Measurements from ENCODE around the gene POU6F2.

Gene POU6F2

DNA sequence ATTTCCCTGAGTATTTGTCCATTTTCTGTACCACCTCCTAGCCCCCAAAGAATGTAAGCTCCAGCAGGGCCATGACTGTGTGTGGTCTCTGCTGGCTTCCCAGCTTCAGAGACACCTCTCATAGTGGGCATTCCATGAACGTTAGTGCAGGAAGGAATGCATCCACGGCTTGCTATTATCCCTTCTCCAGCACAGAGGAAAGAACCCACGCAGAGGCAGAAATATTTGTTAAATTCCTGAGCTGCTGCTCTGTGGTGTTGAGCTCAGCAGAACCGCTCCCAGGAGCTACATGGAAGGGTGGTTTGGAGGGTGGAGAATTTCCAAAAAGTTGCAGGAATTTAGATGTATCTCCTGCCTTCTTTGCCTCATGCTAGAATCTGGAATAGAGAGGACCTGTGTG is 275.2 kb downstream of the POU6F2 start:
- H3K27ac ChIP-seq (ENCODE audit: insufficient read depth, low read depth, low read length, poor library complexity, severe bottlenecking) = no peak overlapping the region

DNA sequence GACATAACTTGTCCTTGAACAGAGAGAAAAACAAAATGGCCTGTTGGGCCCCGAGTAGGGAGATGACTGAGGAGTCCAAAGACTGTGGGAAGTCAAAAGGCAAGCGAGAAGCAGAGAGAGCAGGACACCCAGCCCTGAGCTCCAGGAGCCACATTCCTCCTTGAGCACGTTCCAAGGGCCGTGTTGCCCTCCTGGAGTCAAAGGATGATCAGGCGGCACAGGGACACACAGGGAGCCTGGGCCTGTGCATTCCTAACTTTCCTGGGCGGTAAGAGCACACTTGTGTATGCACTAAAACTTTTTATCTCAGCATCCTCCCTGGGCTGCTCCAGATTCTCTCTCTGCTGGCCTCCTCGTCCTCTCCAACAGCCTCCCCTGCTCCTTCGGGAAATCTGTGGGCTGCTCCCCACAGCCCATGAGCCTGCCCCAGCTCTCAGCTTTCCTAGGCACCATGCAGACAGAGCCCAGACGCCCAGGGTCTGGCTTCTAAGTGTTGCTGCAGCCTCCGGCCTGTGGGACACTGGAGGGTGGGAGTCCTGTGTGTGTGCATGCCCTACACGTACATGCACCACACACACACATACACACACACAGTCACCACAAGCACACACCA is 281.8 kb downstream of the POU6F2 start:
- no peaks in the 10 kb centered on the region for H3K9me3 ChIP-seq (ENCODE audit: control insufficient read depth, low read length)
- WGBS, 2 experiments = 77% methylated on average over 11 of the region's 11 CpGs
- no peak overlapping the region for H3K4me3 ChIP-seq (ENCODE audit: insufficient read depth, low read depth, low read length)
- no peaks in the 10 kb centered on the region for H3K36me3 ChIP-seq (ENCODE audit: control insufficient read depth, insufficient read depth, low read length)
- H3K27ac ChIP-seq (ENCODE audit: insufficient read depth, low read depth, low read length, poor library complexity, severe bottlenecking) = no peak overlapping the region
- no peaks in the 10 kb centered on the region for H3K4me1 ChIP-seq (ENCODE audit: control insufficient read depth, insufficient read depth, low read length)
- no peaks in the 10 kb centered on the region for H3K27me3 ChIP-seq (ENCODE audit: control insufficient read depth, insufficient read depth, low read length, poor library complexity, severe bottlenecking)

More for the DNA sequence above, 275.2 kb downstream of the POU6F2 start:
- 35 to 44% methylated on average over 4 of the region's 4 CpGs for WGBS, 2 experiments
- Histone ChIP-seq H3K4me3 (ENCODE audit: insufficient read depth, low read depth, low read length) (no peak overlapping the region), H3K27me3 (ENCODE audit: control insufficient read depth, insufficient read depth, low read length, poor library complexity, severe bottlenecking) (no peaks in the 10 kb centered on the region), H3K9me3 (ENCODE audit: control insufficient read depth, low read length) (no peaks in the 10 kb centered on the region), H3K4me1 (ENCODE audit: control insufficient read depth, insufficient read depth, low read length) (peaks cover 12% of the 10 kb centered on the region), H3K36me3 (ENCODE audit: control insufficient read depth, insufficient read depth, low read length) (no peaks in the 10 kb centered on the region)

DNA sequence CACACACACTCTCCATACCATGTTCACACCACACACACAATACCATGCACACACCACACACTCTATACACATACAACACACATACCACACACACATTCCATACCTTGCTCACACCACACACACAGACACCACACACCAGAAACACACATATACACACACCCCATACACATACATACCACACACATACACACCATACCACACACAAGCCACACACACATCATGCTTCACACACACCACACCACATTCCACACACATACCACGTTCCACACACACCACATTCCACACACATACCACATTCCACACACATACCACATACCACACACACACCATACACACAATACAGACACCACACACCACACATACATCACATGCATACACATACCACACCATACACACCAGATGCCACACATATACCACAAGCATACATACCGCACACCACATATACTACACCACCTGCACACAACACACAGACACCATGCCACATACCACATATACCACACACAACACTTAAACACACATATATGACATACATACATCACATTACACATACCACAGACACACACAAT is 282.7 kb downstream of the POU6F2 start:
- H3K4me1 ChIP-seq (ENCODE audit: control insufficient read depth, insufficient read depth, low read length) = no peaks in the 10 kb centered on the region
- 89 to 94% methylated on average over 2 of the region's 2 CpGs for WGBS, 2 experiments
- H3K27ac ChIP-seq (ENCODE audit: insufficient read depth, low read depth, low read length, poor library complexity, severe bottlenecking) = no peak overlapping the region
- no peaks in the 10 kb centered on the region for H3K36me3 ChIP-seq (ENCODE audit: control insufficient read depth, insufficient read depth, low read length)
- no peaks in the 10 kb centered on the region for H3K27me3 ChIP-seq (ENCODE audit: control insufficient read depth, insufficient read depth, low read length, poor library complexity, severe bottlenecking)
- H3K9me3 ChIP-seq (ENCODE audit: control insufficient read depth, low read length) = no peaks in the 10 kb centered on the region
- no peak overlapping the region for H3K4me3 ChIP-seq (ENCODE audit: insufficient read depth, low read depth, low read length)

DNA sequence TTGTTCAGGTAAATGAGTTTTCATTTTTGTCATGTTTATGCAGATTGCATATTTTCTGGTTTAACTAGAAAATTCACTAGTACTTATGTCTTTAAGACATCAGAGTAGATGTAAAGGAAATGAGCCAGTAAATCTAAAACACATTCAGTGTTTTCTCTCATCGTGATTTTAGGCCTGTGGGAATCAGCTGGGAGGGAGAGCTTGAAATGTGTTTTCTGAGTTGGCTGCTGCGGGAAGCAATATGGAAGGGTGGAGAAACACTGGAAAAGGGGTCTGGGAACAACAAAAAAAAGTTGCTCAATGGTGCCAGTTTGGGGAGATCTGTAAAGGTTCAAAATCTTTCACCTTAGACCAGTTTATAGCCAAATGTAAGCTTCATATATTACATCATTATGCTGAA is 284.1 kb downstream of the POU6F2 start:
- no peaks in the 10 kb centered on the region for H3K9me3 ChIP-seq (ENCODE audit: control insufficient read depth, low read length)
- H3K4me3 ChIP-seq (ENCODE audit: insufficient read depth, low read depth, low read length) = no peak overlapping the region
- no peak overlapping the region for H3K27ac ChIP-seq (ENCODE audit: insufficient read depth, low read depth, low read length, poor library complexity, severe bottlenecking)
- peaks cover 8% of the 10 kb centered on the region for H3K4me1 ChIP-seq (ENCODE audit: control insufficient read depth, insufficient read depth, low read length)
- 94 to 100% methylated on average over 2 of the region's 2 CpGs for WGBS, 2 experiments
- no peaks in the 10 kb centered on the region for H3K36me3 ChIP-seq (ENCODE audit: control insufficient read depth, insufficient read depth, low read length)
- H3K27me3 ChIP-seq (ENCODE audit: control insufficient read depth, insufficient read depth, low read length, poor library complexity, severe bottlenecking) = no peaks in the 10 kb centered on the region

DNA sequence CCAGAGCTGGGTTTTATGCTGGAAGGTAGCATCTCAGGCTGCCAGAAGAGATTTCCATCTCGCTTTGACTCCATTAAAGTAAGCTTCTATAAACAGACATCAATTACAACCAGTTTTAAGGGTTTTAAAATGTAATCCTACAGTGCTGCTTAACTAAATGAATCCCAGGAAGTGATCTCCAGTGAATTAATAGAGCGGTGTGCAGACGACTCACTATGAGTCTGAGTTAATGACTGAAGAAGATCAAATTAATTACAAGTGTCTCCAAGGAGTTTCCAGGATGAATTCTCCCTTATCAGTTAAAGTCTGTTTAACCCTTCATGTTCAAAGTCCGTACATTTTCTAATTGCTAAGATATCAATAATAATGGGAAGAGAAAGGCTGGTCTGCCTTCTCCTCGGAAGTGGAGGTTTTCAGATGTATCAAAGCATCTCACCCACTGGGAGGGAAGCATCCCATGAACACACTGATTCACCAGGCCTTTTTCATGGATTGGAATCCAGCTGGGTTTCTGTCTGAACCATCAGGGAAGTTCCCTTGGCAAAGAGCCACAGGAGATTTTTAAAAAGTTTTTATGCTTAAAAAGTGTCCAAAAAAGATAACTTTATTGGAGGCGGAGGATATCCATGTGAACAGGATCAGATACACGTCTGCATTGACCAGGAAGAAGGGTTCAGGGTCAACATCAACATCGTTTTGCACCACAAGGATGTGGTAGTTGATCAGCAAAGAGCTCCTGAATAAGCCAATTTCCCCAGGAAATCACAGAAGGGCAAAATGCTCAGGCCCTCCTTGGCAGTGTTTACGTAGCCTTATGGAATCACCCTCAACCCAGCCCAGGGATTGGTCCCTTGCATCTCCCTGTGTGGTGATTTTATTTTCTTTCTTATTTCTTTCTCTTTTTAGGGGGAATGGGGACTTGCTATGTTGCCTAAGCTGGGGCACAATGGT is 288.2 kb downstream of the POU6F2 start:
- H3K27ac ChIP-seq (ENCODE audit: insufficient read depth, low read depth, low read length, poor library complexity, severe bottlenecking) = no peak overlapping the region
- no peaks in the 10 kb centered on the region for H3K9me3 ChIP-seq (ENCODE audit: control insufficient read depth, low read length)
- WGBS, 2 experiments = 44 to 47% methylated on average over 8 to 9 of the region's 9 CpGs
- H3K4me3 ChIP-seq (ENCODE audit: insufficient read depth, low read depth, low read length) = no peak overlapping the region
- H3K27me3 ChIP-seq (ENCODE audit: control insufficient read depth, insufficient read depth, low read length, poor library complexity, severe bottlenecking) = no peaks in the 10 kb centered on the region
- H3K4me1 ChIP-seq (ENCODE audit: control insufficient read depth, insufficient read depth, low read length) = peaks cover 8% of the 10 kb centered on the region
- H3K36me3 ChIP-seq (ENCODE audit: control insufficient read depth, insufficient read depth, low read length) = no peaks in the 10 kb centered on the region

DNA sequence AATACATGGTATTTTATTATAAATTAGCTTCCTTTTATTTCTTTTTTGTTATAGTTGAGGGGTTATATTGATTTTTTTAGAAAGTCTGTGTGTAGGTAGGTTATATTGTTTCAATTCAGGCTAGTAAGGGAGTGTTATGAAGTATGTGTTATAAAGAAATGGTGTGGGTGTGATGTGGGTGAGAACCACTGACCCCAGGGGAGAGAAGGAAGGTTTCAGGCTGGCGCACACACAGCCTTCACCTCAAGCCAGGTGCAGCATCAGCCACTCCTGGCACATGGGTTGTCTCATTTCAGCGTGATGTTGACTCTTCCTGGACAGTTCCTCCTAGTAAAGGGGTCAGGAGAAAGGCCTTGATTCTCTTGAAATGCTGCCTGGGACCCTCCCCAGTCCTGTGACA is 291.3 kb downstream of the POU6F2 start:
- no peak overlapping the region for H3K27ac ChIP-seq (ENCODE audit: insufficient read depth, low read depth, low read length, poor library complexity, severe bottlenecking)
- WGBS, 2 experiments = 65 to 69% methylated on average over 2 of the region's 2 CpGs
- H3K36me3 ChIP-seq (ENCODE audit: control insufficient read depth, insufficient read depth, low read length) = no peaks in the 10 kb centered on the region
- no peaks in the 10 kb centered on the region for H3K9me3 ChIP-seq (ENCODE audit: control insufficient read depth, low read length)
- H3K4me3 ChIP-seq (ENCODE audit: insufficient read depth, low read depth, low read length) = no peak overlapping the region
- H3K4me1 ChIP-seq (ENCODE audit: control insufficient read depth, insufficient read depth, low read length) = peaks cover 20% of the 10 kb centered on the region
- H3K27me3 ChIP-seq (ENCODE audit: control insufficient read depth, insufficient read depth, low read length, poor library complexity, severe bottlenecking) = no peaks in the 10 kb centered on the region

DNA sequence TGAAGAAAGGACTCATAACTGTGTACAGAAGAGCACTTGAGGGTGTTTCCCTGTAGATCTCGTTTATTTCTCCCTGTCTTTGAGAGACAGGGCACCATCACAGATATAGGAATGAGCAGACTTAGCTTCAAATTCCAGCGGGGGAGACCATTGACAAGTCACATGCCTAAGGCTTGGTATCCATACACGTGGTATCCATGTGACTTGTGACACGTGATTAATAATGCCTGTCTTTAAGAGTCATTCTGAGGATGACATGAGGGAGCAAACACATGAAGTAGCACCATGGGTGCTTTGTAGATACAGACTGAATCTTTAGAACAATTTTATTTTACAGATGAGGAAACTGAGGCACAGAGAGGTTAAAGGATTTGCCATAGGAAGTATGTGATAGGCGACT is 292.3 kb downstream of the POU6F2 start:
- H3K4me1 ChIP-seq (ENCODE audit: control insufficient read depth, insufficient read depth, low read length) = peaks cover 20% of the 10 kb centered on the region
- H3K4me3 ChIP-seq (ENCODE audit: insufficient read depth, low read depth, low read length) = no peak overlapping the region
- no peaks in the 10 kb centered on the region for H3K9me3 ChIP-seq (ENCODE audit: control insufficient read depth, low read length)
- no peak overlapping the region for H3K27ac ChIP-seq (ENCODE audit: insufficient read depth, low read depth, low read length, poor library complexity, severe bottlenecking)
- no peaks in the 10 kb centered on the region for H3K27me3 ChIP-seq (ENCODE audit: control insufficient read depth, insufficient read depth, low read length, poor library complexity, severe bottlenecking)
- H3K36me3 ChIP-seq (ENCODE audit: control insufficient read depth, insufficient read depth, low read length) = no peaks in the 10 kb centered on the region
- WGBS, 2 experiments = 93 to 96% methylated on average over 5 of the region's 5 CpGs

DNA sequence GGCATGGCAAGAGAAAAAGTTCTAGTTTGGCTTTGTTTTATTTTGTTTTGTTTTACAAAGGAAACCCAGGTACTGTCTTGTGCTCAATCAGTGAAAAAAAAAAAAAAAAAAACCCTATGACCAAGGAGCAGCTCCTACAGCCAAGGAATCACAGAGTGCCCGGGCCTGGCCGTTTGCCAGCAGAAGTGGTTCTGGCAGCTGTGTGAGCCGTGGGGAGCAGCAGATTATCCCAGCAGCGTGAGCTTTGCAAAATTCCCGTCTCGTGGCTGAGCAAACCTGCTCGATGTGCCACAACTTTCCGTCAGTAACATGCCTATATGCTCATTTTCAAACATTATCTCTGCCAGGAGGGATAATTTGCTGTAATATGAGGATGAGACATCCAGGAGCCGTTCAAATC is 293.7 kb downstream of the POU6F2 start:
- H3K9me3 ChIP-seq (ENCODE audit: control insufficient read depth, low read length) = no peaks in the 10 kb centered on the region
- H3K36me3 ChIP-seq (ENCODE audit: control insufficient read depth, insufficient read depth, low read length) = no peaks in the 10 kb centered on the region
- no peak overlapping the region for H3K4me3 ChIP-seq (ENCODE audit: insufficient read depth, low read depth, low read length)
- 25 to 32% methylated on average over 7 to 8 of the region's 9 CpGs for WGBS, 2 experiments
- no peaks in the 10 kb centered on the region for H3K27me3 ChIP-seq (ENCODE audit: control insufficient read depth, insufficient read depth, low read length, poor library complexity, severe bottlenecking)
- no peak overlapping the region for H3K27ac ChIP-seq (ENCODE audit: insufficient read depth, low read depth, low read length, poor library complexity, severe bottlenecking)
- H3K4me1 ChIP-seq (ENCODE audit: control insufficient read depth, insufficient read depth, low read length) = peaks cover 12% of the 10 kb centered on the region

DNA sequence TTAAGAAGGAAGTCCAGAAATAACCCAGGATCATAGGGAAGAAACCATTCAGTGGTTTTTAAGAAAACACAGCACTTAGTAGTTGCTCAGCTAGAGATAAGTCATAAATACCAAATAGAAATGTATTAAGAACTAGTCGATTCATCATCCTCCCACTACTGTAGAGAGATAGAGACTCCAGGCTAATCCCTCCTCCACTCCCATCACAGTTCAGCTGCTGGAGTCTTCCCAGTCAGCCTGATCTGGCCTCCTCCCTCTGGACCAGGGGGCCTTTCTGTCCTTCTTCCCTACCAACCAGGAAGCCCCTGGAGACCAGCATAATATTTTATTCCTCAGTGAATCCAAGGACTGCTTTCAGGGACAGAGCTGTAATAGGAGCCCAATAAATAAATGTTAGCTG is 294.4 kb downstream of the POU6F2 start:
- Histone ChIP-seq H3K27me3 (ENCODE audit: control insufficient read depth, insufficient read depth, low read length, poor library complexity, severe bottlenecking) (no peaks in the 10 kb centered on the region), H3K4me3 (ENCODE audit: insufficient read depth, low read depth, low read length) (no peak overlapping the region), H3K36me3 (ENCODE audit: control insufficient read depth, insufficient read depth, low read length) (no peaks in the 10 kb centered on the region), H3K9me3 (ENCODE audit: control insufficient read depth, low read length) (no peaks in the 10 kb centered on the region), H3K4me1 (ENCODE audit: control insufficient read depth, insufficient read depth, low read length) (peaks cover 12% of the 10 kb centered on the region), H3K27ac (ENCODE audit: insufficient read depth, low read depth, low read length, poor library complexity, severe bottlenecking) (no peak overlapping the region)
- WGBS, 2 experiments = 77 to 79% methylated on average over 1 of the region's 1 CpG

DNA sequence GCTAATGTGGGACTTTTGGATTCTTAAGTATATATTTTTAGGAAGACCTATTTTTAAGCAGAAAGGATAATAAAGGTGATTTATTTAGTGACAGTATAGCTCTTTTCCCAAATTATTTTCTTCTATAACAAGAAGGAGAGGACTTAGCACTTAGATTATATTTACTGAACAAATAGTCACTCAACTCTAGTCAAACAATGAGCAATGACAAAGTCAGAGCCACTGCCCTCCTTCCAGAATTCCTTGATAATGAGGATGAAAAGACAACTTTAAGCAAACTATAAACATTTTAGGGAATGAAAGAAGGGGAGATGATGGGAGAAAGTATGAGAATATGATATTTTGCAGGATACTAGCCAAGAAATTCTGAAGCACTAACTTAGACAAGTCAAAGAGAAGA is 295.0 kb downstream of the POU6F2 start:
- no peak overlapping the region for H3K27ac ChIP-seq (ENCODE audit: insufficient read depth, low read depth, low read length, poor library complexity, severe bottlenecking)
- H3K9me3 ChIP-seq (ENCODE audit: control insufficient read depth, low read length) = no peaks in the 10 kb centered on the region
- H3K36me3 ChIP-seq (ENCODE audit: control insufficient read depth, insufficient read depth, low read length) = no peaks in the 10 kb centered on the region
- H3K4me3 ChIP-seq (ENCODE audit: insufficient read depth, low read depth, low read length) = no peak overlapping the region
- no peaks in the 10 kb centered on the region for H3K27me3 ChIP-seq (ENCODE audit: control insufficient read depth, insufficient read depth, low read length, poor library complexity, severe bottlenecking)
- peaks cover 12% of the 10 kb centered on the region for H3K4me1 ChIP-seq (ENCODE audit: control insufficient read depth, insufficient read depth, low read length)
